Mammary epithelial cell (primary cell): ENCODE measurements around the gene CAPN8.

ENCODE experiments used
- EZH2 ChIP-seq: IDR thresholded peaks from 2 replicates; pipeline ENCODE4 v1.6.1; 2012; ENCODE audit warnings: low read length, inconsistent platforms, borderline replicate concordance
- TF ChIP-seq, protein P1 (sequence below), 2 donors: IDR thresholded peaks in 1 of 2; conservative IDR thresholded peaks in 1 of 2; 2 replicates each; pipeline ENCODE4 v1.5.1; 2011 to 2012; ENCODE audit warnings: inconsistent platforms in 2 of 2, low read length in 2 of 2, mild to moderate bottlenecking in 2 of 2, control low read depth in 1 of 2, low read depth in 1 of 2; ENCODE audit not compliant: insufficient read depth in 1 of 2; ENCODE audit errors: extremely low read depth in 1 of 2

DNA sequence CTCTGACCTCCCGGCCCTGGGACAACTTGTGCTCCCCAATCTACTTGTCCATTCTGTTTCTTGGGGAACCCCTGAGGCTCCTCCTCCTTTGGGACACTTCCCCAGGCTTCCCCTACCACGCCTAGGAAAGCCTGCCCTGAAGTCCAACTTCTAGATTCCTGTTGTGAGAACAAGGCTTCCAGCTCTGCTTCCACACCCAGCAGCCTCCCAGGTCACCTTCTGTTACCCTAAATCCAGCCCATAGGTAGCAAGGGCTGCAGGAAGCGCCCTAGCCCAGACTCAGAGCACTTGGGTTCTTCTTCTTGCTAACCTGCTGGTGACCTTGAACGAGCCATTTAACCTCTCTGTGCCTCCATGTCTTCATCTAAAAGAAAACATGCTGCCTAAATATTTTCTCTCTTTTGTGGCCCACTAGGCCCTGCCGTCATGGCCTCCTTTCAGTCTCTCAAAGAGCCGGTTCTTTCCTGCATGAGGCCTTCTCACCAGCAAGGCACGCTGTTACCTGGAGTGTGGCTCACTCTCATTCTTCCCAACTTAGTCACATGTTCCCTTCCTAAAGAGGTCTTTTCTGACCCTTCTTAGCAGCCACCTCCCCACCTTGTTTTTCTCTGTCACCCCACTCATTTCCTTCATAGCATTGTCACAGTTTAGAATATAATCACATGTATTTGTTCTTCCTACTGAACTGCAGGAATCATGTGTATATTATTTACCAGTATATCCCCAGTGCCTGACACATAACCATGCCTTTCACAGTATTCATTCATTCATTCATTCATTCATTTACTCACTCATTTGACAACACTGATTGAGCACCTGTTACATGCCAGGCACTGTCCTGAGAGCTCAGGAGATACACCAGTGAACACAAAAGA is 48.3 kb upstream of the CAPN8 start:
- no peak for TF ChIP-seq EZH2
- TF ChIP-seq, protein P1, sequence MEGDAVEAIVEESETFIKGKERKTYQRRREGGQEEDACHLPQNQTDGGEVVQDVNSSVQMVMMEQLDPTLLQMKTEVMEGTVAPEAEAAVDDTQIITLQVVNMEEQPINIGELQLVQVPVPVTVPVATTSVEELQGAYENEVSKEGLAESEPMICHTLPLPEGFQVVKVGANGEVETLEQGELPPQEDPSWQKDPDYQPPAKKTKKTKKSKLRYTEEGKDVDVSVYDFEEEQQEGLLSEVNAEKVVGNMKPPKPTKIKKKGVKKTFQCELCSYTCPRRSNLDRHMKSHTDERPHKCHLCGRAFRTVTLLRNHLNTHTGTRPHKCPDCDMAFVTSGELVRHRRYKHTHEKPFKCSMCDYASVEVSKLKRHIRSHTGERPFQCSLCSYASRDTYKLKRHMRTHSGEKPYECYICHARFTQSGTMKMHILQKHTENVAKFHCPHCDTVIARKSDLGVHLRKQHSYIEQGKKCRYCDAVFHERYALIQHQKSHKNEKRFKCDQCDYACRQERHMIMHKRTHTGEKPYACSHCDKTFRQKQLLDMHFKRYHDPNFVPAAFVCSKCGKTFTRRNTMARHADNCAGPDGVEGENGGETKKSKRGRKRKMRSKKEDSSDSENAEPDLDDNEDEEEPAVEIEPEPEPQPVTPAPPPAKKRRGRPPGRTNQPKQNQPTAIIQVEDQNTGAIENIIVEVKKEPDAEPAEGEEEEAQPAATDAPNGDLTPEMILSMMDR (conservative IDR thresholded peaks at IDR 0.05 in 1 of 2, IDR thresholded peaks at IDR 0.05 in 1 of 2; ENCODE audit: extremely low read depth in 1 of 2, insufficient read depth in 1 of 2, low read depth in 1 of 2, low read length in 2 of 2), result no peak
